ENCODE measurements around the gene DNAH2.

The DNAH2 gene

DNA sequence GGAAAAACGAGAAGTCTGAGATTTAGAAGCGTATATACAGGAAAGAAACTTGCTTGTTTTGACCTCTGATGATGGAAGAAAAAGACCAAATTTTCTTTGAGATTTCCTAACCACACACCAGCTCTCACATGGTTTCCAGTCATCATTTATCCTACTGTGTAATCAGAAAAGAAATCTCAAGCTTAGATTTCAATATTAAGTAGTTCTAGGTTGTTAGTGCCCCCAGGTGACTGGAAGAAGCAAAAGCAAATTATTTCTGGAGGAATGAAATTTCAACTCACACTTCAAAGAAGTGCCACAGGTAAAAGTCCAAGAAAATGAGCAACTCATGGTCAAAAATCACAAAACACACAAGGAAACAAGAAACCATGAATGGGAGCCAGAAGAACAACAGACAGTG is 64.7 kb downstream of the DNAH2 start:
- Histone ChIP-seq H3K4me1 (ENCODE audit: control insufficient read depth, low read depth, low read length) (no peaks in the 10 kb centered on the region), H2AK5ac (ENCODE audit: low read length) (no peak overlapping the region), H4K8ac (ENCODE audit: low read depth, low read length) (no peak overlapping the region), H3K4me2 (ENCODE audit: low read length) (no peak overlapping the region), H3K56ac (ENCODE audit: low read length) (no peak overlapping the region), H3K23ac (ENCODE audit: low read length) (no peak overlapping the region), H2BK5ac (ENCODE audit: low read length) (no peak overlapping the region), H3K4me3 (ENCODE audit: low read length) (no peak overlapping the region), H2BK120ac (ENCODE audit: low read depth, low read length) (no peak overlapping the region), H3K18ac (ENCODE audit: low read length) (no peak overlapping the region), H4K5ac (ENCODE audit: low read length) (no peak overlapping the region), H2BK15ac (replicated peaks; ENCODE audit: low read depth) (no peak overlapping the region), H3K79me1 (ENCODE audit: low read length) (no peaks in the 10 kb centered on the region), H3K9ac (ENCODE audit: low read length) (no peak overlapping the region), H3K4ac (ENCODE audit: low read depth, low read length) (no peak overlapping the region), H3K27me3 (ENCODE audit: insufficient read depth, low read length, poor library complexity) (no peaks in the 10 kb centered on the region), H3K27ac (ENCODE audit: low read depth, low read length) (no peak overlapping the region), H3K79me2 (ENCODE audit: control insufficient read depth, insufficient read depth, low read length) (no peaks in the 10 kb centered on the region), H3K36me3 (ENCODE audit: control insufficient read depth, insufficient read depth, low read length) (no peaks in the 10 kb centered on the region)
- no peak for DNase-seq
- WGBS (ENCODE audit: extremely low coverage, insufficient coverage, low lambda C conversion rate), result no CpG with 5 or more reads among the region's 2 CpGs

DNA sequence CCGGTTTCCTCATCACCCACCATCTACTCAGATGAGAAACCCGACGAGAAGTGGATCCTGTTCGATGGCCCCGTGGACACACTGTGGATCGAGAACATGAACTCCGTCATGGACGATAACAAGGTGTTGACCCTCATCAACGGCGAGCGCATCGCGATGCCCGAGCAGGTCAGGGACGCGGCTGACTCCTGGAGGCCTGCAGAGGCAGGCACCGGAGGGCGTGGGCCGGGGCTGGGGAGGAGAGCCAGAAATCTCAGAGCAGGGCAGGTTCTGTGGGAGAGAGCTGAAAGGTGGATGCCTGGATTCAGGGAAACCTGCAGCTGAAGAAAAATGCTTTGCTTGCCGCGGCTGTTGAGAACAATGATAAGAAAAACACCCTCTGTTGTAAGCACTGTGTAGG is 69.3 kb downstream of the DNAH2 start:
- Histone ChIP-seq H3K36me3 (ENCODE audit: control insufficient read depth, insufficient read depth, low read length) (no peaks in the 10 kb centered on the region), H3K4me1 (ENCODE audit: control insufficient read depth, low read depth, low read length) (no peaks in the 10 kb centered on the region), H3K9ac (ENCODE audit: low read length) (no peak overlapping the region), H3K4me3 (ENCODE audit: low read length) (no peak overlapping the region), H3K56ac (ENCODE audit: low read length) (no peak overlapping the region), H2BK120ac (ENCODE audit: low read depth, low read length) (no peak overlapping the region), H3K27ac (ENCODE audit: low read depth, low read length) (no peak overlapping the region), H3K4me2 (ENCODE audit: low read length) (no peak overlapping the region), H3K27me3 (ENCODE audit: insufficient read depth, low read length, poor library complexity) (no peaks in the 10 kb centered on the region), H2BK5ac (ENCODE audit: low read length) (no peak overlapping the region), H3K79me2 (ENCODE audit: control insufficient read depth, insufficient read depth, low read length) (no peaks in the 10 kb centered on the region), H2AK5ac (ENCODE audit: low read length) (no peak overlapping the region), H3K18ac (ENCODE audit: low read length) (no peak overlapping the region), H3K23ac (ENCODE audit: low read length) (no peak overlapping the region), H3K4ac (ENCODE audit: low read depth, low read length) (no peak overlapping the region), H2BK15ac (replicated peaks; ENCODE audit: low read depth) (no peak overlapping the region), H3K79me1 (ENCODE audit: low read length) (no peaks in the 10 kb centered on the region), H4K5ac (ENCODE audit: low read length) (no peak overlapping the region), H4K8ac (ENCODE audit: low read depth, low read length) (no peak overlapping the region)
- no CpG with 5 or more reads among the region's 21 CpGs for WGBS (ENCODE audit: extremely low coverage, insufficient coverage, low lambda C conversion rate)
- no peak for DNase-seq

DNA sequence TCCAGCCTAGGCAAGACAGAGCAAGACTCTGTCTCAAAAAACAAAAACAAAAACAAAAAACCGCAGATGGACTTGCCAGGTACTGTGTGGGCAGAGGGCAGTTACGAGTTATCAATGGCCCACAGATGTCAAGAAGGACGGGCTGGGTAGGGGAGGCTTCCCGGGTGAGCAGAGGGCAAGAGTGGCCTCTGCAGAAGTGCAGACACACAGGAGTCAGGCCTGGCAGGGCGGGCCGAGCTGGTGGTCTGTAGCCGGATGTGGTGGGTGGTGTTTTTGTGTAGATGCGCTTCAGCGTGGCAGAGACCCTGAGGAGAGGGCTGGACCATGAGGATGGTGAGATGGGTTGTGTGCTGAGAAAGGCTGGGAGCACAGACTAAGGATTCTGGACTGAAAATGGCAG is 71.6 kb downstream of the DNAH2 start:
- no CpG with 5 or more reads among the region's 9 CpGs for WGBS (ENCODE audit: extremely low coverage, insufficient coverage, low lambda C conversion rate)
- Histone ChIP-seq H3K27me3 (ENCODE audit: insufficient read depth, low read length, poor library complexity) (no peaks in the 10 kb centered on the region), H3K79me2 (ENCODE audit: control insufficient read depth, insufficient read depth, low read length) (no peaks in the 10 kb centered on the region), H3K36me3 (ENCODE audit: control insufficient read depth, insufficient read depth, low read length) (no peaks in the 10 kb centered on the region), H3K4me1 (ENCODE audit: control insufficient read depth, low read depth, low read length) (no peaks in the 10 kb centered on the region), H3K23ac (ENCODE audit: low read length) (no peak overlapping the region), H2BK5ac (ENCODE audit: low read length) (no peak overlapping the region), H3K4me2 (ENCODE audit: low read length) (no peak overlapping the region), H3K79me1 (ENCODE audit: low read length) (no peaks in the 10 kb centered on the region), H4K8ac (ENCODE audit: low read depth, low read length) (no peak overlapping the region), H3K18ac (ENCODE audit: low read length) (no peak overlapping the region), H3K56ac (ENCODE audit: low read length) (no peak overlapping the region), H2AK5ac (ENCODE audit: low read length) (no peak overlapping the region), H3K27ac (ENCODE audit: low read depth, low read length) (no peak overlapping the region), H3K9ac (ENCODE audit: low read length) (no peak overlapping the region), H4K5ac (ENCODE audit: low read length) (no peak overlapping the region), H2BK120ac (ENCODE audit: low read depth, low read length) (no peak overlapping the region), H3K4me3 (ENCODE audit: low read length) (no peak overlapping the region), H2BK15ac (replicated peaks; ENCODE audit: low read depth) (no peak overlapping the region), H3K4ac (ENCODE audit: low read depth, low read length) (no peak overlapping the region)
- DNase-seq, result no peak

DNA sequence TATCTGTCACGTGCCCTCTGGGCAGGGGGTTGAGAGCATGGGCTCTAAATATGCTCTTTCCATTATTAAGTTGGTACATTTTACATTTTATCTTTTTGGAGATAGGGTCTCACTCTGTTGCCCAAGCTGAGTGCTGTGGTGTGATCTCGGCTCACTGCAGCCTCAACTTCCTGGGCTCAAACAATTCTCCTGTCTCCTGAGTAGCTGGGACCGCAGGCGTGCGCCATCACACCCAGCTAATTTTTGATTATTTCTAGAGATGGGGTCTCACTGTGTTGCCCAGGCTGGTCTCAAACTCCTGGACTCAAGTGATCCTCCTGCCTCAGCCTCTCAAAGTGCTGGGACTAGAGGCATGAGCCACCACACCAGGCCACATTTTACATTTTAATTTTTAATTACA is 72.6 kb downstream of the DNAH2 start:
- no peak for DNase-seq
- Histone ChIP-seq H3K36me3 (ENCODE audit: control insufficient read depth, insufficient read depth, low read length) (no peaks in the 10 kb centered on the region), H3K4me1 (ENCODE audit: control insufficient read depth, low read depth, low read length) (no peaks in the 10 kb centered on the region), H3K4ac (ENCODE audit: low read depth, low read length) (no peak overlapping the region), H2BK5ac (ENCODE audit: low read length) (no peak overlapping the region), H3K4me3 (ENCODE audit: low read length) (no peak overlapping the region), H4K8ac (ENCODE audit: low read depth, low read length) (no peak overlapping the region), H4K5ac (ENCODE audit: low read length) (no peak overlapping the region), H3K27me3 (ENCODE audit: insufficient read depth, low read length, poor library complexity) (no peaks in the 10 kb centered on the region), H3K56ac (ENCODE audit: low read length) (no peak overlapping the region), H3K18ac (ENCODE audit: low read length) (no peak overlapping the region), H3K79me2 (ENCODE audit: control insufficient read depth, insufficient read depth, low read length) (no peaks in the 10 kb centered on the region), H3K9ac (ENCODE audit: low read length) (no peak overlapping the region), H3K27ac (ENCODE audit: low read depth, low read length) (no peak overlapping the region), H3K4me2 (ENCODE audit: low read length) (no peak overlapping the region), H3K79me1 (ENCODE audit: low read length) (no peaks in the 10 kb centered on the region), H2AK5ac (ENCODE audit: low read length) (no peak overlapping the region), H2BK120ac (ENCODE audit: low read depth, low read length) (no peak overlapping the region), H2BK15ac (replicated peaks; ENCODE audit: low read depth) (no peak overlapping the region), H3K23ac (ENCODE audit: low read length) (no peak overlapping the region)
- no CpG with 5 or more reads among the region's 5 CpGs for WGBS (ENCODE audit: extremely low coverage, insufficient coverage, low lambda C conversion rate)

DNA sequence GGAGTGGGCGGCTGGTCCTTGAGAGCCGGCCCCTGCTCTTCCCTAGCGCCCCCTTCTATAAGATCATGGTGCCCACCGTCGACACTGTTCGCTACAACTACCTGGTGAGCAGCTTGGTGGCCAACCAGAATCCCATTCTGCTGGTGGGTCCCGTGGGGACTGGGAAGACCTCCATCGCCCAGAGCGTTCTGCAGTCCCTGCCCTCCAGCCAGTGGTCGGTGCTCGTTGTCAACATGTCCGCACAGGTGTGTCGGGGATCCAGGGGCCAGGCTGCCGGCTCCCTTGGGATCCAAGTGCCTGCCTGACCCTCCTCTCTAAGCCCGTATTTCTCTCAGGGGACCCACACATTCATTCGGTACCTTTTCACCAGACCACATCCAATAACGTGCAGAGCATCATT is 75.1 kb downstream of the DNAH2 start:
- no peak overlapping the region for H3K4me2 ChIP-seq (ENCODE audit: low read length)
- H2BK120ac ChIP-seq (ENCODE audit: low read depth, low read length), result no peak overlapping the region
- no CpG with 5 or more reads among the region's 17 CpGs for WGBS (ENCODE audit: extremely low coverage, insufficient coverage, low lambda C conversion rate)
- no peak overlapping the region for H2BK5ac ChIP-seq (ENCODE audit: low read length)
- H3K23ac ChIP-seq (ENCODE audit: low read length), result no peak overlapping the region
- H4K8ac ChIP-seq (ENCODE audit: low read depth, low read length), result no peak overlapping the region
- no peak overlapping the region for H3K56ac ChIP-seq (ENCODE audit: low read length)
- no peak overlapping the region for H3K9ac ChIP-seq (ENCODE audit: low read length)
- no peak overlapping the region for H2BK15ac ChIP-seq (replicated peaks; ENCODE audit: low read depth)
- H3K4me3 ChIP-seq (ENCODE audit: low read length), result no peak overlapping the region
- no peak overlapping the region for H3K27ac ChIP-seq (ENCODE audit: low read depth, low read length)
- no peak overlapping the region for H3K18ac ChIP-seq (ENCODE audit: low read length)
- no peak for DNase-seq
- H3K79me2 ChIP-seq (ENCODE audit: control insufficient read depth, insufficient read depth, low read length), result no peaks in the 10 kb centered on the region
- no peaks in the 10 kb centered on the region for H3K27me3 ChIP-seq (ENCODE audit: insufficient read depth, low read length, poor library complexity)
- H3K4ac ChIP-seq (ENCODE audit: low read depth, low read length), result no peak overlapping the region
- H3K36me3 ChIP-seq (ENCODE audit: control insufficient read depth, insufficient read depth, low read length), result no peaks in the 10 kb centered on the region
- no peak overlapping the region for H2AK5ac ChIP-seq (ENCODE audit: low read length)
- no peak overlapping the region for H4K5ac ChIP-seq (ENCODE audit: low read length)
- no peaks in the 10 kb centered on the region for H3K4me1 ChIP-seq (ENCODE audit: control insufficient read depth, low read depth, low read length)
- no peaks in the 10 kb centered on the region for H3K79me1 ChIP-seq (ENCODE audit: low read length)

DNA sequence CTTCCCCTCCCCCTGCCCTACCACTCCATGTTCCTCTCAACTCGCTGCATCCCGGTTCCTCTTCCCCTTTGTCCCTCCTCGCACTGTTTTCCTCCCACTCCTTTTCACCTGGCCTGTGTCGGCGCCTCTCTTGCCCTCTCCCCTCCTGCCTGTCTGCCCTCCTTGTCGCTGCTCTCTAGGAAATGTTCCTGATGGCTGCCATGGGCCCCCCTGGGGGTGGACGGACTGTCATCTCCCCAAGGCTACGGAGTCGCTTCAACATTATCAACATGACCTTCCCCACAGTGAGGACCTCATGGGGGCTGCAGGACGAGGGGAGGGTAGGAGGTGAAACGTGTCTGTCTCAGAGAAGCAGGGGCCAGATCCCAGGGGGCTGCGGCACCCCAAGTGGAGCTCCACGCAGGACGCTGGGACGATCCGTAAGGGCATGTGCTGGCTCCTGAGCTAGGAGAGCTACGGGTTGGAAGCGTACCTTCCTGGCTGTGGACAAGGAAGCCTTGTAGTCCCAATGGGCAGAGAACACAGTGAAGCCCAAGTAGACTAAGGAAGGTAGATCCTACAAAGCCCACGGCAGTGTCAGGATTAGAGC is 76.6 kb downstream of the DNAH2 start:
- H3K27ac ChIP-seq (ENCODE audit: low read depth, low read length), result no peak overlapping the region
- no peak overlapping the region for H3K4me2 ChIP-seq (ENCODE audit: low read length)
- WGBS (ENCODE audit: extremely low coverage, insufficient coverage, low lambda C conversion rate), result no CpG with 5 or more reads among the region's 19 CpGs
- no peaks in the 10 kb centered on the region for H3K4me1 ChIP-seq (ENCODE audit: control insufficient read depth, low read depth, low read length)
- H3K36me3 ChIP-seq (ENCODE audit: control insufficient read depth, insufficient read depth, low read length), result no peaks in the 10 kb centered on the region
- H3K23ac ChIP-seq (ENCODE audit: low read length), result no peak overlapping the region
- H3K4ac ChIP-seq (ENCODE audit: low read depth, low read length), result no peak overlapping the region
- H3K18ac ChIP-seq (ENCODE audit: low read length), result no peak overlapping the region
- H3K79me2 ChIP-seq (ENCODE audit: control insufficient read depth, insufficient read depth, low read length), result no peaks in the 10 kb centered on the region
- H3K27me3 ChIP-seq (ENCODE audit: insufficient read depth, low read length, poor library complexity), result no peaks in the 10 kb centered on the region
- H3K56ac ChIP-seq (ENCODE audit: low read length), result peak overlapping the region; percentile 64
- H2BK5ac ChIP-seq (ENCODE audit: low read length), result no peak overlapping the region
- no peak overlapping the region for H2BK15ac ChIP-seq (replicated peaks; ENCODE audit: low read depth)
- H2AK5ac ChIP-seq (ENCODE audit: low read length), result no peak overlapping the region
- DNase-seq, result no peak
- H2BK120ac ChIP-seq (ENCODE audit: low read depth, low read length), result no peak overlapping the region
- H4K5ac ChIP-seq (ENCODE audit: low read length), result no peak overlapping the region
- no peak overlapping the region for H4K8ac ChIP-seq (ENCODE audit: low read depth, low read length)
- no peak overlapping the region for H3K4me3 ChIP-seq (ENCODE audit: low read length)
- H3K79me1 ChIP-seq (ENCODE audit: low read length), result no peaks in the 10 kb centered on the region
- no peak overlapping the region for H3K9ac ChIP-seq (ENCODE audit: low read length)
